Osteoblast (primary cell): ENCODE measurements around the gene ZNF70. TPM values are rescaled to one million over a fixed set of nuclear protein-coding genes. Genes with fewer than 3 reads are reported as not detected.

Experiments used
- DNase-seq: peaks from one replicate; pipeline ENCODE4 v3.0.0; 2011; ENCODE audit warnings: low spot score, mixed read lengths; ENCODE audit not compliant: insufficient read length; ENCODE audit errors: missing footprints
- H2AFZ ChIP-seq: 2 replicates; pipeline ENCODE4 v1.6.0; 2011; ENCODE audit warnings: mild to moderate bottlenecking, low read length
- H3K27ac ChIP-seq: 2 replicates; pipeline ENCODE4 v1.5.1; 2011; ENCODE audit warnings: mild to moderate bottlenecking, low read depth, low read length, moderate library complexity
- H3K27me3 ChIP-seq: 2 replicates; pipeline ENCODE4 v1.6.0; 2012; ENCODE audit warnings: mild to moderate bottlenecking, control low read depth, inconsistent platforms, low read length, moderate library complexity; ENCODE audit not compliant: insufficient read depth
- H3K36me3 ChIP-seq: 2 replicates; pipeline ENCODE4 v1.5.1; 2011; ENCODE audit warnings: mild to moderate bottlenecking, low read length, control low read depth, moderate library complexity; ENCODE audit not compliant: insufficient read depth
- H3K4me1 ChIP-seq: 2 replicates; pipeline ENCODE4 v1.5.1; 2011; ENCODE audit warnings: mild to moderate bottlenecking, low read length, control low read depth, moderate library complexity; ENCODE audit not compliant: insufficient read depth
- H3K4me2 ChIP-seq: 2 replicates; pipeline ENCODE4 v1.6.0; 2011; ENCODE audit warnings: mild to moderate bottlenecking, low read length; ENCODE audit not compliant: insufficient read depth
- H3K4me3 ChIP-seq: fragments of 200-600 bp; sonication (generic); 3 replicates; pipeline ENCODE4 v1.5.1; 2012; ENCODE audit warnings: mild to moderate bottlenecking, low read length, inconsistent platforms; ENCODE audit not compliant: insufficient read depth
- H3K79me2 ChIP-seq: 2 replicates; pipeline ENCODE4 v1.6.0; 2012; ENCODE audit warnings: mild to moderate bottlenecking, low read length, control low read depth, inconsistent platforms; ENCODE audit not compliant: insufficient read depth
- H3K9me3 ChIP-seq: 2 replicates; pipeline ENCODE4 v1.5.1; 2011; ENCODE audit warnings: low read depth, low read length, control low read depth
- H4K20me1 ChIP-seq: 2 replicates; pipeline ENCODE4 v1.6.0; 2012; ENCODE audit warnings: mild to moderate bottlenecking, low read length, control low read depth; ENCODE audit not compliant: insufficient read depth
- total RNA-seq: library from RNA; depleted of rRNA; stranded (reverse); fragments of >200 nt; gene quantifications from 2 replicates; pipeline ENCODE4 v1.2.3, GENCODE V29; 2012
- TF ChIP-seq, protein P1 (sequence below): IDR thresholded peaks from 2 replicates; pipeline ENCODE4 v1.5.1; 2011; ENCODE audit warnings: mild to moderate bottlenecking, low read depth, low read length, moderate library complexity; ENCODE audit errors: extremely low read depth

ZNF70 gene
- total RNA-seq, 1 donor, result 6.5 TPM

DNA sequence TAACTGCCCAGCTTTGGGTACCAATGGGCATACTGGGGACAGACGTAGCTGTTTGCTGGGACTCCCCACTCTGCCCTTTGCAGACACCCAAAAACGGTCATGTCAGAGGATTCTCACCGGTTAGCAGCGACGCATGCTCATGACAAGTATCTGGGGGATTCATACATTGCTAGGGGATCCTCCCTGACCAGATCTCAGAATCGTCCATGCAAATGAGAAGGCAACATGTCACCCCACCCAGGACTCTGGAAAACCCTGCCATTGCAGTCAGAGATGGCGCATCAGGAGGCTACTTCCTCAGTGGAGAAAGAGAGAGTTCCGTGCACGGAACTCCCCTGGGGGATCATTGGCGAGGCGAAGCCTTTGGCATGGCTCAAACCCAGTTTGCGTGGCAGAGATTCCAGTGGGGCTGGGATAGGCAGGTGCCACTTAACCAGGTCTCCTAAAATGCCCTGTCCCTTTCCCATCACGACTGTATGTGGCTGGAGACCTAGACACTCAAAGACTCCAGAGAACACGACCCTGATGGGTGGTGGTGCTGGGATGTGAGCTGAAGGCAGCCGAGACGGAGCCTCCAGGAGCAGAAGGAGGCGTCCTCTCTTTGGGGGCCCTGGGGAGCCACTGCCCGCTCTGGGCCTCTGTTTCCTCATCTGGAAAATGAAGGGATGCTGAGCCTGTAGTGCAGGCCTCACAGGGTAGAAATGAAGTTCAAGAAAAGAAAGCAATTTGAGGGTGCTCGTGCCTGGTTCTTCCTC is 55.2 kb downstream of the ZNF70 start:
- H3K27ac ChIP-seq, result no peak overlapping the region
- no peak overlapping the region for H3K4me3 ChIP-seq
- DNase-seq, result no peak
- no peaks in the 10 kb centered on the region for H3K4me1 ChIP-seq
- peaks cover 4% of the 10 kb centered on the region for H4K20me1 ChIP-seq
- H2AFZ ChIP-seq, result no peak overlapping the region
- H3K27me3 ChIP-seq, result no peaks in the 10 kb centered on the region
- TF ChIP-seq, protein P1, sequence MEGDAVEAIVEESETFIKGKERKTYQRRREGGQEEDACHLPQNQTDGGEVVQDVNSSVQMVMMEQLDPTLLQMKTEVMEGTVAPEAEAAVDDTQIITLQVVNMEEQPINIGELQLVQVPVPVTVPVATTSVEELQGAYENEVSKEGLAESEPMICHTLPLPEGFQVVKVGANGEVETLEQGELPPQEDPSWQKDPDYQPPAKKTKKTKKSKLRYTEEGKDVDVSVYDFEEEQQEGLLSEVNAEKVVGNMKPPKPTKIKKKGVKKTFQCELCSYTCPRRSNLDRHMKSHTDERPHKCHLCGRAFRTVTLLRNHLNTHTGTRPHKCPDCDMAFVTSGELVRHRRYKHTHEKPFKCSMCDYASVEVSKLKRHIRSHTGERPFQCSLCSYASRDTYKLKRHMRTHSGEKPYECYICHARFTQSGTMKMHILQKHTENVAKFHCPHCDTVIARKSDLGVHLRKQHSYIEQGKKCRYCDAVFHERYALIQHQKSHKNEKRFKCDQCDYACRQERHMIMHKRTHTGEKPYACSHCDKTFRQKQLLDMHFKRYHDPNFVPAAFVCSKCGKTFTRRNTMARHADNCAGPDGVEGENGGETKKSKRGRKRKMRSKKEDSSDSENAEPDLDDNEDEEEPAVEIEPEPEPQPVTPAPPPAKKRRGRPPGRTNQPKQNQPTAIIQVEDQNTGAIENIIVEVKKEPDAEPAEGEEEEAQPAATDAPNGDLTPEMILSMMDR, result no peak
- H3K79me2 ChIP-seq, result no peaks in the 10 kb centered on the region
- H3K4me2 ChIP-seq, result no peak overlapping the region
- peaks cover 10% of the 10 kb centered on the region for H3K36me3 ChIP-seq
- no peaks in the 10 kb centered on the region for H3K9me3 ChIP-seq

DNA sequence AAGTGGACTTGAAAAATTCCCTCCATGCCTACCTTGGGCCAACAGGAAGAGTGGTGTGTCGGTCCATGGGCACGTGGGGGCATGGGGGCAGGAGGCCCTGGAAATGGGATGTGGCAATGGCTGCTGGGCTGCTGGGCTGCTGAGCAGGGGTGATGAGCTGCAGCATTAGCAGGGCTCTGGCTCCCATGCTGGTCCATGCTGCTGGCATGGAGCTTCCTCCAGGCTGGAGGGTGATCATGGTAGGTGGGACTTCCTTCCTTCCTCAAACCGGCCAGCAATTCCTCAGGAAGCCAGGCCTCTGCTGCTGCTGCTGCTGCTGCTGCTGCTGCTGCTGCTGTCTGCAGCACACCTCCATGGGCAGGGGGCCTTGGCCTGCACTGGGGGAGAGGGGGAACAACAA is 55.8 kb downstream of the ZNF70 start:
- no peaks in the 10 kb centered on the region for H3K27me3 ChIP-seq
- H3K9me3 ChIP-seq, result no peaks in the 10 kb centered on the region
- no peak overlapping the region for H3K4me2 ChIP-seq
- H3K4me1 ChIP-seq, result no peaks in the 10 kb centered on the region
- H3K36me3 ChIP-seq, result peaks cover 10% of the 10 kb centered on the region
- TF ChIP-seq, protein P1, result no peak
- DNase-seq, result no peak
- H2AFZ ChIP-seq, result no peak overlapping the region
- no peaks in the 10 kb centered on the region for H3K79me2 ChIP-seq
- H3K4me3 ChIP-seq, result no peak overlapping the region
- no peaks in the 10 kb centered on the region for H4K20me1 ChIP-seq
- no peak overlapping the region for H3K27ac ChIP-seq

DNA sequence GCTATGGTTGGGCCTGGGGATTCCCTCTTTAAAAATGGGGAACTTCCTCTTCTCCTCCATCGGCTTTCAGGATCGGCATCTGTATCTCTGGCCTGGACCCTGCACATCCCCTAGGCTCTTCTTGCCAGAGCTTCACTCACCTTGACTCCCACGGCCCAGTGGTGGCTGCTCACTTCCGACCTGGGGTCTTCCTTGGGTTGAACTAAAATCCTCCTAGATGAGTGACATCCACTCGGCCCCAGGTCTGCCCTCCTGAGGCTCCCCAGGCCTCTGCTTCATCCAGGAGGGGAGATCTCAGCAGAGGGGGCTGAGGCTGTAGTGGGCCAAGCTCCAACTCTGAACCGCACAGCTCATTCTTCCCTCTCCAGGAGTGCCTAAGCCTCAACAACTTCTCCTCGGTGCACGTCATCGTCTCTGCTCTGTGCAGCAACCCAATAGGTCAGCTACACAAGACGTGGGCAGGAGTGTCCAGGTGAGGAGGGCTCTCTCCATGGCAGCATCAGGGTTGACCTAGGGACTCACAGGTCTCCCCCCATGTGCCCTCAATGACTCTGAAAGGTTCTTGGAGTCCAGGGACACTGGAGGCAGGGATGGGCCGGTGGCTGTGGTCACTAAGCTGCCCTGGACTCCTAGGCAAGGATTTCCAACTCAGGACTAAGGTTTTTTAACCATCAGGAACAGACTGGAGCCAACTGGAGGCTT is 56.8 kb downstream of the ZNF70 start:
- Histone ChIP-seq H3K27me3 (no peaks in the 10 kb centered on the region), H3K27ac (no peak overlapping the region), H2AFZ (no peak overlapping the region), H3K4me3 (no peak overlapping the region), H3K36me3 (peaks cover 10% of the 10 kb centered on the region), H3K4me2 (no peak overlapping the region), H3K79me2 (no peaks in the 10 kb centered on the region), H4K20me1 (no peaks in the 10 kb centered on the region), H3K9me3 (no peaks in the 10 kb centered on the region), H3K4me1 (no peaks in the 10 kb centered on the region)
- DNase-seq, result no peak
- TF ChIP-seq, protein P1, result no peak

- Histone ChIP-seq H2AFZ (no peak overlapping the region), H3K4me3 (no peak overlapping the region), H3K9me3 (no peaks in the 10 kb centered on the region), H3K36me3 (peaks cover 10% of the 10 kb centered on the region), H3K27me3 (no peaks in the 10 kb centered on the region), H3K27ac (no peak overlapping the region), H3K4me2 (no peak overlapping the region), H3K79me2 (no peaks in the 10 kb centered on the region), H4K20me1 (peaks cover 2% of the 10 kb centered on the region), H3K4me1 (no peaks in the 10 kb centered on the region)
- TF ChIP-seq, protein P1, result no peak
- no peak for DNase-seq
These were observed 58.2 kb downstream of the ZNF70 start for GRCh38 chr22:23692598-23693291.
